Measurements from ENCODE around the gene RTTN.

- TF ChIP-seq FOXK1 (CRISPR knock-in tag; IDR thresholded peaks at IDR 0.05; ENCODE audit: borderline replicate concordance, low read depth) (no peak), CTCF (CRISPR knock-in tag; IDR thresholded peaks at IDR 0.05) (no peak), FOXC1 (CRISPR knock-in tag; IDR thresholded peaks at IDR 0.05; ENCODE audit: borderline replicate concordance) (no peak), ZZZ3 (CRISPR knock-in tag; IDR thresholded peaks at IDR 0.05; ENCODE audit: borderline replicate concordance) (no peak), CEBPB (IDR thresholded peaks at IDR 0.05; ENCODE audit: borderline replicate concordance, low read depth, low read length) (no peak), FOXM1 (CRISPR knock-in tag; IDR thresholded peaks at IDR 0.05) (no peak), ZNF407 (CRISPR knock-in tag; IDR thresholded peaks at IDR 0.05; ENCODE audit: not compliant biosample characterization) (no peak), CCAR2 (optimal IDR thresholded peaks at IDR 0.05; ENCODE audit: low read depth, low read length) (no peak), THAP8 (CRISPR knock-in tag; IDR thresholded peaks at IDR 0.05; ENCODE audit: borderline replicate concordance) (no peak), ZC3H4 (CRISPR knock-in tag; IDR thresholded peaks at IDR 0.05; ENCODE audit: borderline replicate concordance) (no peak), ATF5 (CRISPR knock-in tag; IDR thresholded peaks at IDR 0.05; ENCODE audit: low read depth) (no peak)
These were observed 217.6 kb downstream of the RTTN start for GRCh38 chr18:69987870-69988269.
